Measurements from ENCODE around the gene ITGB7. TPM values are rescaled to one million over a fixed set of nuclear protein-coding genes. Genes with fewer than 3 reads are reported as not detected.

ITGB7 gene
- total and polyA plus RNA-seq, 2 of the 4 experiments (the other 2 are of a cell fraction): 0.18 to 0.44 TPM

DNA sequence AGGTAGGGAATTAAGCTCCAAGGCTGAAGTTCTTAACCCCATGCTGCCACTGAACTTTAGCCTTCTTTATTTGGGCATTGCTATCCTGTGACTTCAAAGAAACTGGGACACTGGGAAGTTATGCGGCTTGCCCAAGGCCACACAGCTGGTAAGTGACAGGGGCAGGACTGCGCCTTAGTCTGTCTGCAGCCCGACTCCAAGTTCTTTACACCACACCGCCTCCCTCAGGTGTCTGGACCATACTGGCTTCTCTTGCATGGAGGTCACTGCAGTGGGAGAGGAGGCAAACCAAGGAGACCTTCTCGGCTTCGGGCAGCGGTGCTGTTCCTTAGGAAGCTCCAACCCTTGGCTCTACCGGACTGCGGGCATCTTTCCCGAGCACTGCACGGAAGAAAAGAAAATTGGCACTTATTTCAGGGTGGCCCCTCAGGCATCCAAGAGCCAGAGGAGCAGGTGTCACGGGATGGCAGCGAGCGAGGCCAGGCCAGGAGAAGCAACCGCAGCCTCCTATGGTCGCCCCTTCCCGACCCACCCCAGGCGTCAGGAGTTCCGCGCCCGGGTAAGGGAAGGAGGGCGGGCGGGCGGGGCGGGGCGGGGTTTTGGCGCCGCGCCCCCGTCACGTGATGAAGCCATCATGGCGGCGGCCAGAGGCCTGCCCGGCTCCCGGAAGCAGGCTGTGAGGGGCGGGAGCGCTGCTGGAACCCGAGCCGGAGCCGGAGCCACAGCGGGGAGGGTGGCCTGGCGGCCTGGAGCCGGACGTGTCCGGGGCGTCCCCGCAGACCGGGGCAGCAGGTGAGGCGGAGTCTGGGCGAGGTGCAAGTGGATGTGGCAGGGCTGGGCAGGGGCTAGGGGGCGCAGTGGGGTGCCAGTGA lies 44.7 kb upstream of the ITGB7 start:
- peak overlapping the region; percentile 94 for H3K14ac ChIP-seq (replicated peaks; ENCODE audit: low read depth, low read length)
- ATAC-seq (ENCODE audit: low read depth) (peak; percentile 91), DNase-seq (peak; percentile 64)
- ChIA-PET CTCF (interaction anchor here (0.9 to 1.4 kb wide), 4 partner anchors 33 to 93 kb away, joined by 3 to 5 read pairs (median 4); no protein-coding TSS in a partner anchor), POLR2A (ENCODE audit: unreplicated experiment) (interaction anchor here (0.6 to 1.0 kb wide), 2 partner anchors 44 to 47 kb away, joined by 3 to 7 read pairs; partner anchors contain the start of gene MYG1)
- no peaks in the 10 kb centered on the region for H3K9me3 ChIP-seq (ENCODE audit: control insufficient read depth, insufficient read depth, low read length)
- H4K91ac ChIP-seq (ENCODE audit: insufficient read depth, low read depth, low read length): peak overlapping the region; percentile 88
- H4K8ac ChIP-seq (ENCODE audit: low read depth in 2 of 2, low read length in 2 of 2): peak overlapping the region; percentile 49 to 90
- H3K79me1 ChIP-seq (ENCODE audit: low read depth in 1 of 2, low read length in 2 of 2): peaks cover 27 to 39% of the 10 kb centered on the region in 2 experiments
- in situ Hi-C loops (cut with MboI; ENCODE audit: low sequenced_read_pairs): no loop called here
- peak overlapping the region; percentile 39 for H3K18ac ChIP-seq (ENCODE audit: low read depth, low read length)
- peak overlapping the region; percentile 83 for H3K23ac ChIP-seq (ENCODE audit: low read depth, low read length)
- H2AFZ ChIP-seq (replicated peaks; ENCODE audit: low read length, poor library complexity): peak overlapping the region; percentile 98
- H3K4ac ChIP-seq (ENCODE audit: low read depth, low read length): peak overlapping the region; percentile 90
- peak overlapping the region; percentile 3; the same call in 1 of the 3 replicates for H2BK15ac ChIP-seq (ENCODE audit: low read depth, low read length)
- peak overlapping the region; percentile 95 for H3K9ac ChIP-seq (ENCODE audit: low read depth, low read length)
- H2BK20ac ChIP-seq (ENCODE audit: low read depth, low read length): peak overlapping the region; percentile 11; the same call in 1 of the 2 replicates
- peak overlapping the region; percentile 57; the same call in 1 of the 2 replicates for H2BK120ac ChIP-seq (ENCODE audit: low read depth, low read length)
- WGBS, 2 experiments (ENCODE audit: extremely low coverage in 2 of 2, insufficient read length in 1 of 2): 0% methylated on average over 13 of the region's 51 CpGs; no CpG with 5 or more reads in 1 of the 2 experiments
- H4K20me1 ChIP-seq (ENCODE audit: insufficient read depth, low read length): no peaks in the 10 kb centered on the region; the same call in 1 of the 2 replicates
- dilution Hi-C loops (cut with HindIII; ENCODE audit: low sequenced_read_pairs, unreplicated experiment): no loop called here
- no TSS peak for BruUV-seq (replicated peaks)
- peaks cover 11% of the 10 kb centered on the region for H3K4me1 ChIP-seq (ENCODE audit: control insufficient read depth, insufficient read depth, low read length)
- peak overlapping the region; percentile 57 for H3K56ac ChIP-seq (ENCODE audit: extremely low read depth, insufficient read depth, low read length)
- peak overlapping the region; percentile 89 for H3K4me2 ChIP-seq (ENCODE audit: low read depth, low read length)
- peak overlapping the region; percentile 93 for H3K27ac ChIP-seq (ENCODE audit: insufficient read depth, low read length)
- H3K4me3 ChIP-seq (ENCODE audit: insufficient read depth, low read depth, low read length): peak overlapping the region; percentile 85
- peaks cover 19% of the 10 kb centered on the region for H3K9me1 ChIP-seq (ENCODE audit: insufficient read depth, low read length)
- intact Hi-C loops (cut with micrococcal nuclease): loop anchor here (1.0 to 2.0 kb wide), 2 partner anchors 34 to 39 kb away; no protein-coding TSS in a partner anchor
- H2AK5ac ChIP-seq (ENCODE audit: low read depth, low read length): peak overlapping the region; percentile 87
- peak overlapping the region; percentile 89 for H2BK5ac ChIP-seq (ENCODE audit: low read depth, low read length, poor library complexity, severe bottlenecking)
- peak overlapping the region; percentile 98 for H2AK9ac ChIP-seq (replicated peaks; ENCODE audit: low read depth, low read length, poor library complexity)
- H3K27me3 ChIP-seq (ENCODE audit: control insufficient read depth, insufficient read depth, low read length): no peaks in the 10 kb centered on the region
- H4K5ac ChIP-seq (ENCODE audit: low read depth, low read length): peak overlapping the region; percentile 84
- peaks cover 16% of the 10 kb centered on the region for H3K36me3 ChIP-seq (ENCODE audit: control insufficient read depth, insufficient read depth, low read length)
- no peak for TF ChIP-seq CEBPB (IDR thresholded peaks at IDR 0.05; ENCODE audit: low read depth, low read length)
- TF ChIP-seq CTCF (conservative IDR thresholded peaks at IDR 0.05; ENCODE audit: low read depth, low read length): peak; percentile 41
- TF ChIP-seq RFX5 (IDR thresholded peaks at IDR 0.05; ENCODE audit: low read depth, low read length): no peak
- no peak for TF ChIP-seq FOS (IDR thresholded peaks at IDR 0.05; ENCODE audit: low read depth, low read length)
- TF ChIP-seq CHD1 (IDR thresholded peaks at IDR 0.05; ENCODE audit: low read depth, low read length): no peak
- TF ChIP-seq MAFK (IDR thresholded peaks at IDR 0.05; ENCODE audit: low read depth, low read length): no peak
- TF ChIP-seq RCOR1 (IDR thresholded peaks at IDR 0.05; ENCODE audit: insufficient replicate concordance, low read length): no peak
- TF ChIP-seq USF2 (IDR thresholded peaks at IDR 0.05; ENCODE audit: low read depth, low read length): peak; percentile 89
- peak; percentile 54; the same call in 1 of the 2 replicates for TF ChIP-seq BHLHE40 (IDR thresholded peaks at IDR 0.05; ENCODE audit: low read depth, low read length)
- peak; percentile 63; the same call in 1 of the 2 replicates for TF ChIP-seq MAZ (IDR thresholded peaks at IDR 0.05; ENCODE audit: borderline replicate concordance, low read depth, low read length)
- peak; percentile 67 for TF ChIP-seq POLR2A (IDR thresholded peaks at IDR 0.05; ENCODE audit: low read depth, low read length)
- TF ChIP-seq MXI1 (IDR thresholded peaks at IDR 0.05; ENCODE audit: borderline replicate concordance, low read depth, low read length): peak; percentile 43; the same call in 1 of the 2 replicates
